Measurements from ENCODE around the gene RASA2. TPM values are rescaled to one million over a fixed set of nuclear protein-coding genes. Genes with fewer than 3 reads are reported as not detected.

RASA2 gene
- 10 to 100 TPM; 22.3 to 43.7 (median 33.6) TPM for total RNA-seq

GRCh38 chr3:141486746-141487520, at the start of gene RASA2:
RASA2 (plus strand) TSS chr3:141487027; CDS start chr3:141487084, 57 bp downstream.
- peak; percentile 69 to 83 (median 81) for DNase-seq
- no peaks in the 10 kb centered on the region for H3K27me3 ChIP-seq
- H3K9me3 ChIP-seq = no peaks in the 10 kb centered on the region
- peaks cover 0 to 26% (median 3%) of the 10 kb centered on the region in 4 donors for H3K4me1 ChIP-seq
- peak in 1 of 6 experiments; percentile 4 for TF ChIP-seq CTCF (IDR thresholded peaks at IDR 0.05)
- TF ChIP-seq POLR2A (IDR thresholded peaks at IDR 0.05) = peak; percentile 72 to 92
- H3K4me3 ChIP-seq = peak within 1 kb of the TSS; percentile 58 to 97 (median 86)
- peak within 1 kb of the TSS; percentile 98 to 100 (median 98) for H3K27ac ChIP-seq
- no peaks in the 10 kb centered on the region for H3K36me3 ChIP-seq

GRCh38 chr3:141439589-141439988, 47.2 kb upstream of the RASA2 start:
- Histone ChIP-seq H3K4me1 (peaks cover 0 to 10% (median 0%) of the 10 kb centered on the region in 4 donors), H3K27ac (peak overlapping the region in 2 of 4 donors; percentile 3 to 36), H3K27me3 (no peaks in the 10 kb centered on the region), H3K9me3 (no peaks in the 10 kb centered on the region), H3K36me3 (peaks cover 0 to 38% (median 0%) of the 10 kb centered on the region in 3 donors), H3K4me3 (no peak overlapping the region)
- DNase-seq = no peak
- TF ChIP-seq CTCF (IDR thresholded peaks at IDR 0.05) = no peak
- TF ChIP-seq POLR2A (IDR thresholded peaks at IDR 0.05) = no peak

- no peak for TF ChIP-seq POLR2A (IDR thresholded peaks at IDR 0.05)
- TF ChIP-seq CTCF (IDR thresholded peaks at IDR 0.05) = no peak
- H3K27me3 ChIP-seq = no peaks in the 10 kb centered on the region
- H3K4me1 ChIP-seq = peaks cover 0 to 9% (median 0%) of the 10 kb centered on the region in 4 donors
- peak overlapping the region in 1 of 4 donors; percentile 72 for H3K27ac ChIP-seq
- H3K4me3 ChIP-seq = no peak overlapping the region
- H3K36me3 ChIP-seq = peaks cover 0 to 48% (median 0%) of the 10 kb centered on the region in 3 donors
- DNase-seq = no peak
- no peaks in the 10 kb centered on the region for H3K9me3 ChIP-seq
Measured at GRCh38 chr3:141440942-141441341, 45.9 kb upstream of the RASA2 start.

- Histone ChIP-seq H3K4me1 (peaks cover 0 to 3% (median 0%) of the 10 kb centered on the region in 4 donors), H3K36me3 (peaks cover 0 to 55% (median 0%) of the 10 kb centered on the region in 3 donors), H3K27ac (peak overlapping the region; percentile 0 to 72 (median 26)), H3K4me3 (no peak overlapping the region), H3K27me3 (no peaks in the 10 kb centered on the region), H3K9me3 (no peaks in the 10 kb centered on the region)
- DNase-seq = peak; percentile 69 to 86 (median 76)
- TF ChIP-seq POLR2A (IDR thresholded peaks at IDR 0.05) (no peak), CTCF (IDR thresholded peaks at IDR 0.05) (peak; percentile 63 to 92 (median 82))
Measured at GRCh38 chr3:141441381-141442364, 45.2 kb upstream of the RASA2 start.

- no peak for TF ChIP-seq CTCF (IDR thresholded peaks at IDR 0.05)
- TF ChIP-seq POLR2A (IDR thresholded peaks at IDR 0.05) = no peak
- DNase-seq = no peak
- H3K27ac ChIP-seq = peak overlapping the region; percentile 0 to 72 (median 29)
- H3K36me3 ChIP-seq = peaks cover 0 to 63% (median 0%) of the 10 kb centered on the region in 3 donors
- H3K27me3 ChIP-seq = no peaks in the 10 kb centered on the region
- H3K9me3 ChIP-seq = no peaks in the 10 kb centered on the region
- H3K4me3 ChIP-seq = no peak overlapping the region
- H3K4me1 ChIP-seq = peaks cover 0 to 3% (median 0%) of the 10 kb centered on the region in 4 donors
Measured at GRCh38 chr3:141442446-141442845, 44.4 kb upstream of the RASA2 start.
